ENCODE data around the gene FSD1.

DNA sequence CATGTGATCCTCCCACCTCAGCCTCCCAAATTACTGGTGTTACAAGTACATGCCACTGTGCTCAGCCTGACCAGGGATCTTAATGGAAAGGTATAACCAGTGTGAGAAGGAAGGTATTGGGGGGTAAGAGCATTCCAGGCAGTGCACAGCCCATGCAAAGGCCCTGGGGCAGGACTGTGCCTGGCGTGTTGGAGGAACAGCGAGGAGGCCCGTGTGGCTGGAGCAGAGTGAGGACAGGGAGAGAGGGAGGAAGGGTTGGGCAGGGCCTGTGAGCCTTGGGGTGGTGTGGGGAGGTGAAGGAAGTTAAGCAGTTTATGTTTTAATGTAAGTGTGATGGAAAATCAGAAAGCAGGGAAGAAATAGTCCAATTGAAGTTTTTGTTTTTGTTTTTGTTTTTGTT is 3.8 kb upstream of the FSD1 start:
- TF ChIP-seq, protein P1, sequence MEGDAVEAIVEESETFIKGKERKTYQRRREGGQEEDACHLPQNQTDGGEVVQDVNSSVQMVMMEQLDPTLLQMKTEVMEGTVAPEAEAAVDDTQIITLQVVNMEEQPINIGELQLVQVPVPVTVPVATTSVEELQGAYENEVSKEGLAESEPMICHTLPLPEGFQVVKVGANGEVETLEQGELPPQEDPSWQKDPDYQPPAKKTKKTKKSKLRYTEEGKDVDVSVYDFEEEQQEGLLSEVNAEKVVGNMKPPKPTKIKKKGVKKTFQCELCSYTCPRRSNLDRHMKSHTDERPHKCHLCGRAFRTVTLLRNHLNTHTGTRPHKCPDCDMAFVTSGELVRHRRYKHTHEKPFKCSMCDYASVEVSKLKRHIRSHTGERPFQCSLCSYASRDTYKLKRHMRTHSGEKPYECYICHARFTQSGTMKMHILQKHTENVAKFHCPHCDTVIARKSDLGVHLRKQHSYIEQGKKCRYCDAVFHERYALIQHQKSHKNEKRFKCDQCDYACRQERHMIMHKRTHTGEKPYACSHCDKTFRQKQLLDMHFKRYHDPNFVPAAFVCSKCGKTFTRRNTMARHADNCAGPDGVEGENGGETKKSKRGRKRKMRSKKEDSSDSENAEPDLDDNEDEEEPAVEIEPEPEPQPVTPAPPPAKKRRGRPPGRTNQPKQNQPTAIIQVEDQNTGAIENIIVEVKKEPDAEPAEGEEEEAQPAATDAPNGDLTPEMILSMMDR (IDR thresholded peaks at IDR 0.05), result no peak
- TF ChIP-seq EZH2phosphoT487 (IDR thresholded peaks at IDR 0.05), result no peak
